Measurements from ENCODE around the gene MYO18B.
"Not testable (repeated sequence)": the region's sequence is repeated elsewhere in the genome, so short reads cannot be mapped to it uniquely, and the experiment has no call there.

MYO18B gene

GRCh38 chr22:25953276-25953675 is 211.3 kb downstream of the MYO18B start:
- DNase-seq (ENCODE audit: low spot score), result no peak

GRCh38 chr22:25953919-25954318 is 211.9 kb downstream of the MYO18B start:
- DNase-seq (ENCODE audit: low spot score), result no peak

- no peak for DNase-seq (ENCODE audit: low spot score)
Measured at GRCh38 chr22:25955323-25955722, 213.3 kb downstream of the MYO18B start.

- DNase-seq (ENCODE audit: low spot score), result no peak
Measured at GRCh38 chr22:25956801-25957200, 214.8 kb downstream of the MYO18B start.

- no peak for DNase-seq (ENCODE audit: low spot score)
Measured at GRCh38 chr22:25959818-25960774, 218.1 kb downstream of the MYO18B start.

- DNase-seq (ENCODE audit: low spot score), result no peak
Measured at GRCh38 chr22:25961699-25962098, 219.7 kb downstream of the MYO18B start.

- no peak for DNase-seq (ENCODE audit: low spot score)
Measured at GRCh38 chr22:25962711-25963110, 220.7 kb downstream of the MYO18B start.

GRCh38 chr22:25964961-25965730 is 223.2 kb downstream of the MYO18B start:
- DNase-seq (ENCODE audit: low spot score), result no peak

GRCh38 chr22:25966448-25966913 is 224.5 kb downstream of the MYO18B start:
- no peak for DNase-seq (ENCODE audit: low spot score)

GRCh38 chr22:25969286-25969685 is 227.3 kb downstream of the MYO18B start:
- no peak for DNase-seq (ENCODE audit: low spot score)

- DNase-seq (ENCODE audit: low spot score), result no peak
Measured at GRCh38 chr22:25969901-25970300, 227.9 kb downstream of the MYO18B start.

- DNase-seq (ENCODE audit: low spot score), result peak; percentile 30
Measured at GRCh38 chr22:25970374-25970911, 228.5 kb downstream of the MYO18B start.

GRCh38 chr22:25970999-25971811 is 229.2 kb downstream of the MYO18B start:
- peak; percentile 38 for DNase-seq (ENCODE audit: low spot score)

- DNase-seq (ENCODE audit: low spot score), result no peak
Measured at GRCh38 chr22:25972397-25972796, 230.4 kb downstream of the MYO18B start.

- DNase-seq (ENCODE audit: low spot score), result no peak
Measured at GRCh38 chr22:25976356-25976755, 234.4 kb downstream of the MYO18B start.

- no peak for DNase-seq (ENCODE audit: low spot score)
Measured at GRCh38 chr22:25979968-25980367, 238.0 kb downstream of the MYO18B start.

GRCh38 chr22:25984911-25985310 is 242.9 kb downstream of the MYO18B start:
- not testable (repeated sequence) for DNase-seq (ENCODE audit: low spot score)

GRCh38 chr22:25987948-25988347 is 246.0 kb downstream of the MYO18B start:
- DNase-seq (ENCODE audit: low spot score), result peak; percentile 57

- DNase-seq (ENCODE audit: low spot score), result no peak
Measured at GRCh38 chr22:25990940-25991339, 249.0 kb downstream of the MYO18B start.

GRCh38 chr22:25992331-25992730 is 250.3 kb downstream of the MYO18B start:
- no peak for DNase-seq (ENCODE audit: low spot score)

GRCh38 chr22:25996669-25997068 is 254.7 kb downstream of the MYO18B start:
- no peak for DNase-seq (ENCODE audit: low spot score)
